PFSK-1 (cell line): ENCODE data around the gene BRMS1.

Experiments
- FOXP2 ChIP-seq: optimal IDR thresholded peaks from 2 replicates; pipeline ENCODE3; 2011; ENCODE audit warnings: borderline replicate concordance, control low read depth, inconsistent platforms; ENCODE audit not compliant: insufficient read depth; ENCODE audit errors: extremely low read length, extremely low read depth
- POLR2AphosphoS5 ChIP-seq: IDR thresholded peaks from 2 replicates; pipeline ENCODE4 v1.6.1; 2012; ENCODE audit warnings: low read depth, mild to moderate bottlenecking, control low read depth, low read length, moderate library complexity
- SIN3A ChIP-seq: IDR thresholded peaks from 2 replicates; pipeline ENCODE4 v1.6.1; 2012; ENCODE audit warnings: mild to moderate bottlenecking, low read length, moderate library complexity, borderline replicate concordance; ENCODE audit not compliant: insufficient read depth
- TAF1 ChIP-seq: IDR thresholded peaks from 2 replicates; pipeline ENCODE4 v1.6.1; 2012; ENCODE audit warnings: low read length, control low read depth, borderline replicate concordance; ENCODE audit not compliant: insufficient read depth
- TF ChIP-seq, protein P1 (sequence below), 2 experiments: IDR thresholded peaks; 2 replicates each; pipeline versions ENCODE4 v1.6.1 to v1.8.0; 2011 to 2012; ENCODE audit warnings: low read depth in 2 of 2, low read length in 2 of 2, control low read depth in 1 of 2, inconsistent platforms in 1 of 2, mild to moderate bottlenecking in 1 of 2, moderate library complexity in 1 of 2; ENCODE audit not compliant: insufficient read depth in 1 of 2

Gene BRMS1

DNA sequence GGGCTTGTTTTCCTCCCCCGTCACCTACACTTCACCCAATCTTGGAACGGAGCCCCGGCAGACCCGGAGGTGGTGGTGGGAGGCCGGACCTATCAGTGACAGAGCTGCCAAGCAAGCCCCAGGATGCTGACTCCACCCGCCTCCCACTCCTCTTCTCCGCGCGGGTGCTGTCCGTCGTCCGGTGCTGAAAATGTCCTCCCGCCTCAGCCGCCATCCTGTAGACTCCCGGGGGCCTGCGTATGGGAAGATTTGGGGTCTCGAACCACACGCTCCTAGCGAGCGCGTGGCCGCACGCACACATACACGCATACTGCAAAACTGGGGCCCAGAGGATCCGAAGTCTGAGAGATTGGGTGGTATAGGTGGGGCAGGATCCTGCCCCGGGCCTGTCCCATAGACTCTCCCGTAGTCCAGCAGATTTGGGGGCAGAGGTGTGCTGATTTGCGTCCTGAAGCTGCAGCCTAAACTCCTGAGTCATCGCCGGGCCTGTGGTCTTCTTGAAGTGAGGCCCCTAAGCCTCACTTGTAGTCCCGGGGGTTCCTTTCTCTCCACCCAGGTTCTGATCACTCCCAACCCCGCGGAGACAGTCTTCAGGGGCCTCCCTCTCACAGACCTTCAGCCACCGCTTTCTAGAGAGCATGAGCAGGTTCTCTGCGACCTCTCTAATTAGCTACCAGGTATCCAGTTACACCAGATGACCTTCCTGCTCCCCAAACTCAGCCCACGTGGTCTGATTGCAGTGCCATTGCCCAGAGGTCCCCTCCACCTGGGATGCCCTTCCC, 55.2 kb downstream of the BRMS1 start:
- TF ChIP-seq SIN3A (peak; percentile 100), FOXP2 (no peak), TAF1 (no peak), POLR2AphosphoS5 (no peak)
- TF ChIP-seq, protein P1, sequence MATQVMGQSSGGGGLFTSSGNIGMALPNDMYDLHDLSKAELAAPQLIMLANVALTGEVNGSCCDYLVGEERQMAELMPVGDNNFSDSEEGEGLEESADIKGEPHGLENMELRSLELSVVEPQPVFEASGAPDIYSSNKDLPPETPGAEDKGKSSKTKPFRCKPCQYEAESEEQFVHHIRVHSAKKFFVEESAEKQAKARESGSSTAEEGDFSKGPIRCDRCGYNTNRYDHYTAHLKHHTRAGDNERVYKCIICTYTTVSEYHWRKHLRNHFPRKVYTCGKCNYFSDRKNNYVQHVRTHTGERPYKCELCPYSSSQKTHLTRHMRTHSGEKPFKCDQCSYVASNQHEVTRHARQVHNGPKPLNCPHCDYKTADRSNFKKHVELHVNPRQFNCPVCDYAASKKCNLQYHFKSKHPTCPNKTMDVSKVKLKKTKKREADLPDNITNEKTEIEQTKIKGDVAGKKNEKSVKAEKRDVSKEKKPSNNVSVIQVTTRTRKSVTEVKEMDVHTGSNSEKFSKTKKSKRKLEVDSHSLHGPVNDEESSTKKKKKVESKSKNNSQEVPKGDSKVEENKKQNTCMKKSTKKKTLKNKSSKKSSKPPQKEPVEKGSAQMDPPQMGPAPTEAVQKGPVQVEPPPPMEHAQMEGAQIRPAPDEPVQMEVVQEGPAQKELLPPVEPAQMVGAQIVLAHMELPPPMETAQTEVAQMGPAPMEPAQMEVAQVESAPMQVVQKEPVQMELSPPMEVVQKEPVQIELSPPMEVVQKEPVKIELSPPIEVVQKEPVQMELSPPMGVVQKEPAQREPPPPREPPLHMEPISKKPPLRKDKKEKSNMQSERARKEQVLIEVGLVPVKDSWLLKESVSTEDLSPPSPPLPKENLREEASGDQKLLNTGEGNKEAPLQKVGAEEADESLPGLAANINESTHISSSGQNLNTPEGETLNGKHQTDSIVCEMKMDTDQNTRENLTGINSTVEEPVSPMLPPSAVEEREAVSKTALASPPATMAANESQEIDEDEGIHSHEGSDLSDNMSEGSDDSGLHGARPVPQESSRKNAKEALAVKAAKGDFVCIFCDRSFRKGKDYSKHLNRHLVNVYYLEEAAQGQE (IDR thresholded peaks at IDR 0.05; ENCODE audit: insufficient read depth in 1 of 2, low read depth in 2 of 2, low read length in 2 of 2), result peak; percentile 96

DNA sequence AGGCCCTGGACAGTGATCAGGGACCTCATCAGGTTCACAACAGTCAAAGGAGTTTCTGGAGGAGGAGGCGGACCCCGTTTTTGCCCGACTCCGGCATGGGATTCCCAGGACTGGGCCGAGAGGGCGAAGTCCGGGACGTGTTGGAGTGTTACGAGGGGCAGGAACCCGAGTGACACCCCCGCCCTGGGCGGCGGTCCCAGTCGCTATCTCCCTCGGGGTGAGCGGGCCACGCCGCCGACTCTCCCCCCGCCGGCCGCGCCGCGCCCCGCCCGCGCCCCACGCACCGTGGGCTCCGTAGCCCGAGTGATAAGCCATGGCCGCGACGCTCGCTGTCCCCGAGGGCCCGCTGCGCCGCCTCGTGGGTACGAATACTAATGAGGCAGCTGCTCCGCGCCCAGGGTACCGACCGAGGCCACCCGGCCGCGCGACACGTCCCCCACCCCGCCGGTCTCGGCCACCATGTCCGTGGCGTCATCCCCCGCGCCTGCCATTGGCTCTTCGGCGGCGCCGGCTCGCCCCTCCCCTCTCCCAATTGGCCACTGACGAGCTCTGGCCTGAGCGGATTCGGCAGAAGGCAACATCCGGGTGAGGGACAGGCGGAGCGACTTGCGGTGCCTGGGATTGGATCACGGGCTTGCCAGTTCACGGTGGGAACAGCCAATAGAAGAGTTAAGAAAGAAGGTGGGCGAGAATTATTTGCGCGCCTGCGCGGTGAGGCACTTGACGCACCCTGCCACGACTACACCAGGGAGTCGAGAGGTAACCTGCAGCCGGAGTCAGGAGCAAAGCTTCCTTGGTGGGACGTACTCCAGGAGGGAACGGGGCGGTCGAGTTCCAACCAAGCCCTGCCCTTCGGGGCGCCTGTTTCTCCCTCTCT, 56.0 kb downstream of the BRMS1 start, which contains the start of gene YIF1A:
TSS of gene YIF1A (minus strand) at position 473 of the 877 bp plus-strand sequence. CDS start at position 315, 158 bp downstream.
- TF ChIP-seq SIN3A (no peak; the same call in 1 of the 2 replicates), POLR2AphosphoS5 (peak; percentile 88), FOXP2 (no peak), TAF1 (peak; percentile 74; the same call in 1 of the 2 replicates)
- TF ChIP-seq, protein P1 (IDR thresholded peaks at IDR 0.05; ENCODE audit: insufficient read depth in 1 of 2, low read depth in 2 of 2, low read length in 2 of 2), result no peak

DNA sequence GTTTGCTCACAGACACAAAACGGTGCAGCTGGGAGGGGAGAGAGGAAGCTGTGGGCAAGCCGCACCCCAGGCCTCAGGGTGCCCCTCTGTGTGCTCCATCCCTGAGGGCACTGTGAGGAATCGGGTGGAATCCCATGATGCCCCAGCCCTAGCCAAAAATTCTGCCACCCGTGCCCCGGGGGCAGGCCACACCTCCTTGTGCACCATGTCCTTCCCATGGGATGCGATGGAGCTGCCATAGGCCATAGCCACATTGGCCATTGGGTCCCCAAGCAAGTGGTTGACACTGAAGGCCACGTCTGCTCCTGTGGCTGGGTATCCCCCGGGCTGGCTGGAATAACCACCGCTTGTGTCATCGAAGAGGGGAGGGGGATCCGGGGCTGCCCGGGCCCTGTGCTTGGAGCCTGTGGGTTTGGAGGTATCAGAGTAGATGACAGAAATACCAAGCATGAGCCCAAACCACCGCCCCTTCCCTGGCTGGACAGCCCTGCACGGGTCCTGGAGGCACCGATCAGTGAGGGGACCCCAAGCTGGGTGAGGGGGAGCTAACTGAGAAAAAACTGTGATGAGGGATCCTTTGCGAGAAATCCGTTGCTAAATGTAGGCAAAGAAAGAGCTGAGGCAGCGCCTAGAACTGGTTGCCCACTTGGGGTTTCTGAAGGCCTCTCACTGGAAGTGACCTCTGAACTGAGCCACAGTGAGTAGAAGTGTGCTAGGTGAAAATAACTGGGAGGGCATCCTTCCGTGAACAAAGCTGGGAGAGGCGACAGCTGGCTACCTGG, 56.8 kb downstream of the BRMS1 start:
- TF ChIP-seq TAF1, result no peak
- no peak for TF ChIP-seq POLR2AphosphoS5
- no peak for TF ChIP-seq SIN3A
- TF ChIP-seq, protein P1 (IDR thresholded peaks at IDR 0.05; ENCODE audit: insufficient read depth in 1 of 2, low read depth in 2 of 2, low read length in 2 of 2), result no peak
- TF ChIP-seq FOXP2, result no peak
